H9 (cell line): Measurements from ENCODE around the gene RSPRY1. TPM values are rescaled to one million over a fixed set of nuclear protein-coding genes. Genes with fewer than 3 reads are reported as not detected.
A peak's percentile ranks its signal among the peaks of the same experiment; 100 is the strongest.

Source experiments
- DNase-seq: peaks from one replicate; pipeline ENCODE4 v3.0.0-alpha.2; 2017
- H2AFZ ChIP-seq: one replicate; pipeline ENCODE4 v1.6.1; 2013; ENCODE audit warnings: mild to moderate bottlenecking, low read length, control low read depth, moderate library complexity
- H2AK5ac ChIP-seq: 2 replicates; pipeline ENCODE4 v1.6.1; 2013; ENCODE audit warnings: low read length, control low read depth, mixed read lengths; ENCODE audit not compliant: insufficient read length
- H2BK120ac ChIP-seq: one replicate; pipeline ENCODE4 v1.6.1; 2013; ENCODE audit warnings: low read depth, mild to moderate bottlenecking, low read length, control low read depth, inconsistent platforms; ENCODE audit not compliant: poor library complexity, severe bottlenecking
- H2BK12ac ChIP-seq: 2 replicates; pipeline ENCODE4 v1.6.1; 2013; ENCODE audit warnings: low read length, control low read depth, mixed read lengths, low read depth; ENCODE audit not compliant: insufficient read length
- H2BK15ac ChIP-seq: 2 replicates; pipeline ENCODE4 v1.6.1; 2013; ENCODE audit warnings: low read depth, low read length, control low read depth
- H2BK20ac ChIP-seq: one replicate; pipeline ENCODE4 v1.6.1; 2013; ENCODE audit warnings: low read depth, mild to moderate bottlenecking, low read length, control low read depth, inconsistent platforms; ENCODE audit not compliant: poor library complexity, severe bottlenecking
- H2BK5ac ChIP-seq: 2 replicates; pipeline ENCODE4 v1.6.1; 2013; ENCODE audit warnings: low read length, control low read depth, mixed read lengths; ENCODE audit not compliant: insufficient read length
- H3K14ac ChIP-seq: 2 replicates; pipeline ENCODE4 v1.6.1; 2013; ENCODE audit warnings: low read length, control low read depth; ENCODE audit not compliant: insufficient read depth
- H3K18ac ChIP-seq: 2 replicates; pipeline ENCODE4 v1.6.1; 2013; ENCODE audit warnings: low read depth, mild to moderate bottlenecking, mixed read lengths, low read length, control low read depth; ENCODE audit not compliant: insufficient read length
- H3K23ac ChIP-seq: 2 replicates; pipeline ENCODE4 v1.6.1; 2013; ENCODE audit warnings: low read length, control low read depth, mixed read lengths, low read depth; ENCODE audit not compliant: insufficient read length
- H3K23me2 ChIP-seq: 2 replicates; pipeline ENCODE4 v1.6.1; 2013; ENCODE audit warnings: low read depth, mild to moderate bottlenecking, mixed read lengths, low read length, control low read depth; ENCODE audit not compliant: insufficient read length, poor library complexity, severe bottlenecking
- H3K27ac ChIP-seq: 2 replicates; pipeline ENCODE4 v1.5.1; 2013; ENCODE audit warnings: low read length, control low read depth, mixed read lengths, low read depth; ENCODE audit not compliant: insufficient read length
- H3K27me3 ChIP-seq: 2 replicates; pipeline ENCODE4 v1.6.1; 2013; ENCODE audit warnings: low read length, control low read depth, inconsistent platforms; ENCODE audit not compliant: insufficient read depth
- H3K4ac ChIP-seq: 2 replicates; pipeline ENCODE4 v1.6.1; 2013; ENCODE audit warnings: low read depth, mild to moderate bottlenecking, control low read depth, inconsistent platforms, low read length, moderate library complexity
- H3K4me1 ChIP-seq: 2 replicates; pipeline ENCODE4 v1.6.1; 2013; ENCODE audit warnings: low read length, control low read depth, inconsistent platforms; ENCODE audit not compliant: insufficient read depth
- H3K4me2 ChIP-seq: 2 replicates; pipeline ENCODE4 v1.6.1; 2013; ENCODE audit warnings: low read length, control low read depth, mixed read lengths; ENCODE audit not compliant: insufficient read length, insufficient read depth
- H3K56ac ChIP-seq: 2 replicates; pipeline ENCODE4 v1.6.1; 2013; ENCODE audit warnings: low read depth, mild to moderate bottlenecking, mixed read lengths, low read length, control low read depth; ENCODE audit not compliant: insufficient read length
- H3K79me1 ChIP-seq: 2 replicates; pipeline ENCODE4 v1.6.1; 2013; ENCODE audit warnings: low read depth, mild to moderate bottlenecking, moderate library complexity, low read length, control low read depth, inconsistent platforms; ENCODE audit not compliant: insufficient read depth, poor library complexity, severe bottlenecking
- H3K79me2 ChIP-seq: 2 replicates; pipeline ENCODE4 v1.6.1; 2013; ENCODE audit warnings: low read length, control low read depth, inconsistent platforms; ENCODE audit not compliant: insufficient read depth
- H3K9ac ChIP-seq: 2 replicates; pipeline ENCODE4 v1.6.1; 2013; ENCODE audit warnings: low read length, control low read depth, mixed read lengths; ENCODE audit not compliant: insufficient read length; ENCODE audit errors: extremely low read depth
- H3K9me3 ChIP-seq: one replicate; pipeline ENCODE4 v1.6.1; 2013; ENCODE audit warnings: low read depth, low read length, inconsistent platforms; ENCODE audit not compliant: control insufficient read depth
- H3T11ph ChIP-seq: one replicate; pipeline ENCODE4 v1.6.1; 2013; ENCODE audit warnings: mild to moderate bottlenecking, low read length, control low read depth, inconsistent platforms
- H4K20me1 ChIP-seq: one replicate; pipeline ENCODE4 v1.6.1; 2013; ENCODE audit not compliant: control insufficient read depth, insufficient read length, insufficient read depth
- H4K5ac ChIP-seq: 2 replicates; pipeline ENCODE4 v1.6.1; 2013; ENCODE audit warnings: low read depth, mild to moderate bottlenecking, mixed read lengths, low read length, control low read depth; ENCODE audit not compliant: insufficient read length
- H4K8ac ChIP-seq: replicated peaks from 2 replicates; pipeline ENCODE4 v1.6.1; 2013; ENCODE audit warnings: low read length, control low read depth, mixed read lengths, low read depth; ENCODE audit not compliant: insufficient read length
- H4K91ac ChIP-seq: 2 replicates; pipeline ENCODE4 v1.6.1; 2013; ENCODE audit warnings: low read depth, mild to moderate bottlenecking, moderate library complexity, mixed read lengths, low read length, control low read depth; ENCODE audit not compliant: insufficient read length
- H3K27ac Mint-ChIP-seq, 3 experiments: 2 replicates in 2 of 3; 3 replicates in 1 of 3; pipeline ENCODE4 v1.8.0; 2020 to 2021; ENCODE audit warnings: mixed read lengths in 3 of 3, mild to moderate bottlenecking in 1 of 3, moderate library complexity in 1 of 3
- H3K27me3 Mint-ChIP-seq: 2 replicates; pipeline ENCODE4 v1.8.0; 2021; ENCODE audit warnings: low read depth, mild to moderate bottlenecking, moderate library complexity, mixed read lengths
- H3K36me3 Mint-ChIP-seq, 3 experiments: 2 replicates in 2 of 3; 3 replicates in 1 of 3; pipeline ENCODE4 v1.8.0; 2020 to 2021; ENCODE audit warnings: low read depth in 3 of 3, mixed read lengths in 3 of 3; ENCODE audit not compliant: insufficient read depth in 1 of 3
- H3K4me1 Mint-ChIP-seq, 2 experiments: 2 replicates each; pipeline ENCODE4 v1.8.0; 2020; ENCODE audit warnings: mixed read lengths in 2 of 2
- H3K4me3 Mint-ChIP-seq, 2 experiments: 2 replicates in 1 of 2; 3 replicates in 1 of 2; pipeline ENCODE4 v1.8.0; 2020 to 2021; ENCODE audit warnings: mild to moderate bottlenecking in 2 of 2, mixed read lengths in 2 of 2, moderate library complexity in 1 of 2
- H3K9me3 Mint-ChIP-seq, 2 experiments: 2 replicates in 1 of 2; 3 replicates in 1 of 2; pipeline ENCODE4 v1.8.0; 2020; ENCODE audit warnings: mild to moderate bottlenecking in 2 of 2, mixed read lengths in 2 of 2, moderate library complexity in 1 of 2
- CTCF ChIP-seq: fragments of 200-600 bp; sonication (generic); conservative IDR thresholded peaks from 3 replicates; pipeline ENCODE4 v1.8.0; 2021; ENCODE audit warnings: antibody characterized with exemption, mild to moderate bottlenecking
- WGBS: extraction: QIAGEN DNeasy Blood & Tissue Kit; methylation state at CpG from one replicate; pipeline ENCODE4 v1.1.7; 2013; ENCODE audit warnings: missing lambda C conversion rate, low lambda C conversion rate, mixed read lengths; ENCODE audit not compliant: insufficient read length; ENCODE audit errors: extremely low coverage; 5-methylcytosine and 5-hydroxymethylcytosine counted together
- total RNA-seq: library from RNA; stranded (reverse); gene quantifications from 2 replicates; pipeline ENCODE4 v1.2.1, GENCODE V29; 2021

The RSPRY1 gene
- total RNA-seq, 1 experiment from 2014 or later: 36.1 TPM

- TF ChIP-seq CTCF: no peak
- no peak overlapping the region for H4K8ac ChIP-seq
- no peak overlapping the region for H4K5ac ChIP-seq
- no peaks in the 10 kb centered on the region for H3K79me1 ChIP-seq
- no CpG with 5 or more reads among the region's 18 CpGs for WGBS
- no peak overlapping the region for H2AK5ac ChIP-seq
- Mint-ChIP-seq H3K36me3 (no peaks in the 10 kb centered on the region; a peak in 3 of 7 replicates), H3K4me1 (peaks cover 15 to 16% of the 10 kb centered on the region in 2 experiments), H3K4me3 (no peak overlapping the region), H3K27ac (peak overlapping the region in 1 of 3 experiments; percentile 14; a peak in 1 of 7 replicates), H3K9me3 (no peaks in the 10 kb centered on the region; a peak in 1 of 5 replicates), H3K27me3 (no peaks in the 10 kb centered on the region; the same call in 1 of the 2 replicates)
- H2AFZ ChIP-seq: no peak overlapping the region
- H4K20me1 ChIP-seq: no peaks in the 10 kb centered on the region
- no peak overlapping the region for H3K4ac ChIP-seq
- H3K79me2 ChIP-seq: no peaks in the 10 kb centered on the region
- no peaks in the 10 kb centered on the region for H3K23me2 ChIP-seq
- H2BK12ac ChIP-seq: no peak overlapping the region
- peaks cover 3% of the 10 kb centered on the region for H3K4me1 ChIP-seq
- H3K56ac ChIP-seq: no peak overlapping the region
- no peak overlapping the region for H2BK5ac ChIP-seq
- H2BK15ac ChIP-seq: no peak overlapping the region
- no peaks in the 10 kb centered on the region for H3K27me3 ChIP-seq
- no peak overlapping the region for H3K14ac ChIP-seq
- H3K23ac ChIP-seq: no peak overlapping the region
- DNase-seq: no peak
- no peak overlapping the region for H2BK20ac ChIP-seq
- H3K9me3 ChIP-seq: no peaks in the 10 kb centered on the region
- H3K4me2 ChIP-seq: no peak overlapping the region
- H3T11ph ChIP-seq: no peak overlapping the region
- no peak overlapping the region for H2BK120ac ChIP-seq
- no peak overlapping the region for H3K27ac ChIP-seq
- no peak overlapping the region for H3K18ac ChIP-seq
- no peak overlapping the region for H4K91ac ChIP-seq
- no peak overlapping the region for H3K9ac ChIP-seq
Observed at GRCh38 chr16:57258226-57258909, 72.2 kb downstream of the RSPRY1 start.
